ENCODE data around the gene TXNDC15.

GRCh38 chr5:134938030-134938429 is 63.9 kb downstream of the TXNDC15 start:
- TF ChIP-seq CTCF (conservative IDR thresholded peaks at IDR 0.05): no peak
- TF ChIP-seq EZH2 (IDR thresholded peaks at IDR 0.05; ENCODE audit: low read depth): no peak

Measured in PC-9 (cell line).